GM21576 (cell line): ENCODE data around the gene HABP4.
A peak's percentile ranks its signal among the peaks of the same experiment; 100 is the strongest.

Experiments
- ATAC-seq: cut with Tn5 transposase; IDR thresholded peaks from one replicate; pipeline ENCODE4 v1.9.1; 2021; ENCODE audit warnings: mild to moderate bottlenecking, moderate library complexity; ENCODE audit not compliant: unreplicated experiment

HABP4 gene

DNA sequence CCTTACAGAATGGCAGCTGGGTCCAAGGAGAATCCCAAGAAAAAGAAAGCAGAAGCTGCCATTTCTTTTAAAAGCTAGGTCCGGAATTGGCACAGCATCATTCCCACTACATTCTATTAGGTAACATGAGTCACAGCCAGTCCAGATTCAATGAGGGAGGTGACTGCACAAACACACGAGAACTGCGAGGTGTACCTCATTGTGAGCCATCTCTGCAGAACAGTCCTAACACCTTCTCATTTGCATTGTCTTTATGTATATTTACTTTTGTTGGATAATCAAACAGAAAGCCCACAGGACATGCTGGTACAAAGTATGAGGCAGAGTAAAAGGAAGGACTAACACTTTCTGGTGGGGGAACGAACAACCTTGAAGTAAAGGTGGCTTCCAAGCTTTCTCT, 14.6 kb upstream of the HABP4 start:
- no peak for ATAC-seq

DNA sequence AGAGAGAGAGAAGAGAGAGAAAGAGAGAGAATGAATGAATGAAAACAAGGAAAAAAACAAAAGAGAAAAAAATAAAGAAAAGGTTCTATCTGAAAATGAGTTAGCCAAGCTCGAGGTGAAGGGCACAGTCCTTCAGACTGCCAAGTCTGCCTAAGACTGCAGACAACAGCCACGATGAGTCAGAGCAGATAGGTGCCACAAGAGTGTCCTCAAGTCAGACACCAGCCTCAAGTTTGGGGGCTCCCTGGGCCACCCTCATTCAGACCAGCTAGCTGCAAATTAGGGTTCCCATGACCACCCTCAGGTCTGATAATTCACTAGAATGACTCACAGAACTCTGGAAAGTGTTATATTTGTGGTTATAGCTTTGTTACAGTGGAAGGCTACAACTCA, 13.9 kb upstream of the HABP4 start:
- no peak for ATAC-seq

DNA sequence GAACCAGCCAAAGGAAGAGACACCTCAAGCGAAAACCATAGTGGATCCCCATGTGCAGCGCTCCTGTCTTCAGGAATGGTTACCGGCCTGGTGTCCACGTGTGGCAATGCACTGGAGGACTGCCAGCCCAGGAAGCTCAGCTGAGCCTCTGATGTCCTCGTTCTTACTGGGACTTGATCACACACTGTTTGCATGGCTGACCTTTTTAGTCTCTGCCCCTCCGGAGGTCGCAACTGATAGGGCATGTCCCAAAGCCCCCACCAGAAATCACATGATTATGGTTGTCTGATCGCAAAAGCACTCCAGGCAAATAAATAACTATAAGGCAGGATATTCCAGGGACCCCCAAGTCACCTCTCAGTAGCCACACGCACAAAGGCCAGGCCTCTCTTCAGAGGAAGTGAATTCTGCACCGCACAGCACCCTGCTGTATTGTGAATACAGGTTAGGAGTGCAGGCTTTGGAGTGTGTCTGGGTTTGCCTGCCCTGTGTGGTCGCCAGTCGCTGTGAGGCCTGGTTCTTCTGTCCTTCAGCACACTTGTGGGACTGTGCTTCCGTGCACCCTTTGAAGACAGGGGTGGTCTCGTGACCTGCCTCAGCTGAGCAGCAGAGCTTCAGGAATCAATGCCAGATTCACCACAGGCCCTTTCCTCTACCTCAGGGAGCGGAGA, 13.4 kb upstream of the HABP4 start:
- ATAC-seq = no peak

DNA sequence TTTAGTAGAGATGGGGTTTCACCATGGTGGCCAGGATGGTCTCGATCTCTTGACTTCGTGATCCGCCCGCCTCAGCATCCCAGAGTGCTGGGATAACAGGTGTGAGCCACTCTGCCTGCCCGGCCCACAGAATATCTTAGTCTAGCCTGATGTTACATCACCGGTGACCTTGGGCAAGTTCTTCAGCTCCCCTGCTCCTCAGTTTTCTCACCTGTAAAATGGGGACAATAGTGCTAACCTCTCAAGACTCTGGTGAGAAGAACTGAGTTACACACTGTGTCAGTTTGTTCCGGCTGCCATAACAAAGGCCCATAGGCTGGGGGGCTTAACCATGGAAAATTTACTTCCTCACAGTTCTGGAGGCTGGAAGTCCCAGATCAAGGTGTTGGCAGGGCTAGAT, 12.5 kb upstream of the HABP4 start:
- no peak for ATAC-seq

DNA sequence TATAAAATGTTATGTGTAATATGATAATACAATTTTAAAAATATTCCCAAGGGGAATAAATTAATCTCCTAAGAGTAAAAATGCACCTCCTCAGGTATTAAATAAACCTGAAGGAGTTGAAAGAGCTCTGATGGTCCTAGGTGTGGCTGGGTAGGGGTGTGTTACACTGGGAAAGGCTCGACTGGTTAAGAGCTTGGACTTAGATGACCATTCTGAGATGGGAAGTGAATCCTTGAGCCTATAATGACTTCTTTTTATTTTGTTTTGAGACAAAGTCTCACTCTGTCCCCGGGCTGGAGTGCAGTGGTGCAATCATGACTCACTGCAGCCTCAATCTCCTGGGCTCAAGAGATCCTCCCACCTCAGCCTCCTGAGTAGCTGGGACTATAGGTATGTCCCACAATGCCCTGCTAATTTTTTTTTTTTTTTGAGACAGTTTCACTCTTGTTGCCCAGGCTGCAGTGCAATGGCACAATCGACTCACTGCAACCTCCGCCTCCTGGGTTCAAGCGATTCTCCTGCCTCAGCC, 9.2 kb upstream of the HABP4 start:
- no peak for ATAC-seq

DNA sequence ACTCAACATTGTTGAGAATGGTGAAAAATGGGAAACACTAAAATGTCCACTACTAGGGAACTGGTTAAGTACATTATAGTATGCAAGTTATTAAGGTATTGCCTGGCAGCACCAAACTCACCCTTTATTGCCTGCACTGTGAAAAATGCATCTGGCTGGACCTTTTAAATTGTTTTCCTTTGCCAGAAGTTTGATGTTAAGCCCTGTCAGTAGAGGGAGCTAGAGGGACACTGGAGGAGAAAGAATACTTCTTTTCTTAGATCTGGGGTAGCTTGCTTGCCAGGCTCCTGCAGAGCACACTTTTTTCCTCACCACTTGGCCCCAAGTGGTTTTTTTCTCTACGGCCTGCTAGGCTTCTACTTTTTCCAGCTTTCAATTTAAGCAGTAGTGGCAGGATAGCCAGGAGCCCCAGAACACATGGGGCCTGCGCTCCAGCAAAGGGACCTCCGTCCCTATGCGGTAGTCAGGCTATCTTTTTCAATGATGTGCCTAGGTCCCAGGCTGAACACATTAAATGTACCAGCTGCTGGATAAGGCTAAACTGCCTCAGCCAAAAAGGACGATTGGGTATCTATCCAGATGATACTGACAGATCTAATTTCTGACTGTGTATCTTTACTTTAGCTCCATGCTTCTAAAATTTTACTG, 8.0 kb upstream of the HABP4 start:
- ATAC-seq = no peak

DNA sequence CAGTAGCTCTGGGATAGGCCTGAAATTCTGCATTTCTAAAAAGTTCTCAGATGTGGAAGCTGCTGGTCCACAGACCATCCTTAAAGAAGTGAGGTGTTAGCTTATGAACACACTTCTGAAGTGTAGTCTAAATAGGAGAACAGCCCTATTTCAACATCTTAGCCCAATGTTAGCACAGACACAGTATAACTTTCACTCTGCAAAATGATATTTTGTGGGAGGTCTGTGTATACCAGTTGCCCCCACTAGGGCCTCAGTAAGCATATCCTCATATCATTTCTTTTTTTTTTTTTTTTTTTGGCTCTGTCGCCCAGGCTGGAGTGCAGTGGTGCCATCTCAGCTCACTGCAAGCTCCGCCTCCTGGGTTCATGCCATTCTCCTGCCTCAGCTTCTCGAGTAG, 7.5 kb upstream of the HABP4 start:
- ATAC-seq = no peak

DNA sequence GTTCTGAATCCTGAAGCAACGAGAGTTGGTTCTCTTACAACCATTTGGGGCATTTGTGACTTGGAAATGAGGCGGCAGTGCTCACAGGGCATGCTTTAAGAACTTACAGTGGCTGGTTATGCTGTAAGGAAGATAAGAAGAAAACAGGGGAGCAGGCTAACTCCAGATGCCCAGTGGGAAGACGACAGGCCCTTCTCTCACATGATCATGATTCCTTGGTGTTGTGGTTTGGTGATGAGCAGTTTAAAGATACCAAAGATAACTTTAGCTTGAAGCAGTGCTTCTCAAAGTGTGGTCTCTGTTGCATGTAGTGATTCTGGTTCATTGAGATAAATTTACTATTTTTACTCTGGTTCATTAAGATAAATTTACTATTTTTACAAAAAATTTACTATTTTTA, 2.6 kb upstream of the HABP4 start:
- ATAC-seq = no peak

DNA sequence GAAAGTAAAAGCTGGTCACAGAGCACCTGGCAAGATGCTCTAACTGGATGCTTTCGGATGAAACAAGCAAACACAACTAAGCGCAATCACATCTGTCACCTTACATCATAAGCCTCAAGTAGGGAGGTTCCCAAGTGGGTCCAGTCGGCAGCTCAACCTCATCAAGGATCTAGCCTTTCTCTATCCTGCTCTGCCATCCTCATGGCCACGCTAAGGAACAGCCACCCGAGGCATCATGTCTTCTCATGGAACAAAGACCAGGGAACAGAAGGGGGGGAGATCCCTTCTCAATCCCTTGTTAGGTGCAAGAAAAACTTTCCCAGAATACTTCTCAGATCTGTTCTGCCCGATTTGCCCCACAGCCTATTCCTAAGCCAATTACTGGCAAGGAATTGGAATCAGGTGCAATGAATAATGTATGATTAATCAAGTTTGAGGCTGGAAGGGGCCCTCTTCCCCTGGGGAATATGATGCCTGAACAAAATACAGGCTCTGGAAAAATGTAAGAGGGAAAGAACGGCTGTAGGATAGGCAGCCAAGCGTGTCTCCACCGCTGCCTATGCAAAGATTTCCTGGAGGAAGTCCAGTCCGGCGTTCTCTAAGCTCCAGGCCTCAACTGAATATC, 1.3 kb upstream of the HABP4 start:
- ATAC-seq = no peak

DNA sequence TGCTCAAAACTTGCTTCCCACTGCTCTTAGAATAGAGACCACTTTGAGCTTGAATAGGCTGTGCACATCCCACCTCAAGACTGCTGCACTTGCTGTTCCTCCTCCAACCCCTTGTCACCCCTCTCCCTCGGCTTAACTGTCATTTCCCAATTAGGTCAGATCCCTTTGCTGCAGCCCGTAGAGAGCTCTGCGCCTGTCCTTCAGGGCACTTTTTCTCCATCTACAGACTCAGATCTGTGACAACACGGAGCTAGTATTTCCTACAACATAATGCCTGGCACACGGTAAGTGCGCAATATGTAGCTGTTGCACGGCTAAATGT, 485 bp upstream of the HABP4 start:
- ATAC-seq = peak; percentile 15

DNA sequence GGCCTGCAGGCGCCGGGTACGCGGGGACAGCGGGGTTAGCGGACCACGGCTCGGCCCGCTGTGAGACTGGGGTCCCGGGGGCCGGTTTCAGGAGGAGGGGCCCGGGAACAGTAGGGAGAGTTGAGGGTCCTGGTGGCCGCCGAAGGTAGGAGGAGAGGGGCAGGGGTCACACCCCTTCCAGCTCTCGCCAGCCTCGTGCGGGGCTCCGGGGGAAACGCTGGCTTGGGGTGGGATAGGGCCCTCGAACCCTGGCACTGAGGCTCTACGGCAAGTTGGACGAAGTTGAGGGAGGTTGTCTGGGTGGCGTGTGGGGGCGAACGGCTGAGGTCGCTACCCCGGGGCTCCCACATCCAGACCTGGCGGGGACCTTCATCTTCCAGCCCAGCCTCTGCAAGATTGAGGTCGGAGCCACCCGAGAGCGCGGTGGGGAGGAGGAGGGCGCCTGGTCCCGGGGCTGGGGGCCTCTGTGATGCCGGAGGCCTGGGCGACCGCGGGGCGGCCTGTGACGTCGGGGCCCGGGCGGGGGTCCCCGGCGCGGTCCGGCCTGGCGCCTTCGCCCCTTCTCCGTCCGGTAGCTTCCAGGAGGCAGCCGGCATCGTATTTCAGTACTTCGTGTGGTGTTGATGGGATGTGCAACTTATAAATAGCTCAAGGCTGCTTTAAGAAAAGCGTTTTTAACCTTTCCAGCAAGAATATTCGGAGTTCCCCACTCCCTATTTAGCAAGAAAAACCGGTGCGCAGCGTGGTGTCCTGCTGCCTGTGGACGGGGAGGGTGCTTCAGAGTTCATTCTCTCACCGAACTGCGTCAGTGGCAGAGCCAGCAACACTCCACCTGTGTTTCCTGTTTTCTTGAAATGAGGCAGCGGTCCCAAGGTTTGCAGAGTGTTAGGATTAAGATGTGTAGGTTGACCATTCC, 902 bp downstream of the HABP4 start:
- ATAC-seq = peak; percentile 5

DNA sequence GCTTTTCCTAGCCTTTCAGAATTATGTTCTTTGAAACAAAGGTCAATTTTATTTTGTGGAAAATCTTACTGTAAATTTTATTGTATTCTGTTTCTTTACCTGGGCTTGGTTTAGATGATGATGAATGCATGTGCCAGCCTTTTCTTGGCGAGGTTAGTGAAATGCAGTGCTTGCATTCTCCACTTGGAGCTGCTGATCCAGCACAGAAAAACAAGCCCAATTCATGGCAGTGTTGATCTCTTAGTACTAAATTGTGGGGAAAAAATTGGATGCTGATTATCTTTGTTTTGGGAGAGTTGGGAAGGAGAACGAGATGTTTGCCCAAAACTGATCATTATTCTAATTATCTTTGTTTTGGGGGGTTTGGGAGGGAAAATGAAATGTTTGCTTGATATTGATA, 3.7 kb downstream of the HABP4 start:
- ATAC-seq = no peak

DNA sequence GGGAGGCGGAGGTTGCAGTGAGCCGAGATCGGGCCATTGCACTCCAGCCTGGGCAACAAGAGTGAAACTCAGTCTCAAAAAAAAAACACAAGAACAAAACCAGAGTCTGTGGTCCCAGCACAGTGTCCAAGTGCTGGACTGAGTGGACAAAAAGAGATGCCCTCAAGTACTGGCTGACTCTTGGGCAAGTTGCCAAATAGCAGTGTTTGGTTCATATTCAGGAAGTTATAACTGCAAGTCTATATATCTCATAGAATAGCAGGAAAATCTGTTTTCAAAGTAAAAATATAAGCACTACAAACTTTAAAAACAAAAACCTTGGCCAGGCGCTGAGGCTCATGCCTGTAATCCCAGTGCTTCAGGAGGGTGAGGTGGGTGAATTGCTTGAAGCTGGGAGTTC, 7.3 kb downstream of the HABP4 start:
- no peak for ATAC-seq

DNA sequence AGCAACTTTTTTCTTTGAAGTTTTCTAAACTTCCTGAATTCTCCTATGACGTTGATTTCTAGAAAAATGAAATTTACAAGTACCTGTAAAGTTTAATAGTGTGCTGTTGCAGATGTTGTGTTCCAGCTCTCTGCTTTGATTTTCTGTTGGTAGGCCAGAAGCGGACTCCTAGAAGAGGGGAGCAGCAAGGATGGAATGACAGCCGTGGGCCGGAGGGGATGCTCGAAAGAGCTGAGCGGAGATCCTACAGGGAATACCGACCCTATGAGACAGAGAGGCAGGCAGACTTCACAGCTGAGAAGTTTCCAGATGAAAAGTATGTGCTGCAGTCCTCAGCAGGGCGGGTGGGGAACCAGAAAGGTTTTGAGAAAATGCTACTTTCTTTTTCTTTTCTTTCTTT, 8.3 kb downstream of the HABP4 start:
- no peak for ATAC-seq

DNA sequence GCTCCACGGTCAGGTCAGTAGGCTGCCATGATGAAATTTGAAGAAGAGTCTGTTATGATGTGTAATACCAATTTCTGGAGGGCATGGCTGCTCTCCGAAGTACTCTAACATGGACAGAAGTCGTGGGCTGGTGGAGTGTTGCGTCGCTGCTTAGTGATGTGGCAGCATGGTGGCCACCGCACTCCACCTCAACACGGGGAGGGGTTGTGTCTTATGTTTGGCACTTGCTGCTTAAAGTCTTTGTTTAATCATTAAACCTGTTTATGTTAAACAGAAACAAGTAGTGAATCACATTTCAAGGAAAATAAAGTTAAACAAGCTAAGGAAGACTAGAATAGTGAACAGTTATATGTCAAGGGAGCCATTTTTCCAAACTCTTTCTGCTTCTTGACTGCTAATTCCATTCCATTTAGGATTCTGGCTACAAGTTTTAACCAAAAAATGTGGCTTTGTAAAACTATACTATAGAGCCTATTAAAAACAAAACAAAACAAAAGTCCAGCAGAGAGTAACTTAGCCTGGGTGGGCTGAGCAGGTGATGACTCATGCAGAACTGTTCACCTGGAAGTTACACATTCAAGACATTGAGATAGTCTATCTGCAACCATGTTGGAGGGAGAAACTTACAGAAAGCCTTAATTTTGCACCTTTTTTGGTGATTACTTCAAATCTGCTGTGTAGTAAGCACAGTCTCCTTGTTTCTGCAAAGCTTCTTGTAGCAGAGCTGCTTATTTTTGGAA, 9.5 kb downstream of the HABP4 start:
- no peak for ATAC-seq

DNA sequence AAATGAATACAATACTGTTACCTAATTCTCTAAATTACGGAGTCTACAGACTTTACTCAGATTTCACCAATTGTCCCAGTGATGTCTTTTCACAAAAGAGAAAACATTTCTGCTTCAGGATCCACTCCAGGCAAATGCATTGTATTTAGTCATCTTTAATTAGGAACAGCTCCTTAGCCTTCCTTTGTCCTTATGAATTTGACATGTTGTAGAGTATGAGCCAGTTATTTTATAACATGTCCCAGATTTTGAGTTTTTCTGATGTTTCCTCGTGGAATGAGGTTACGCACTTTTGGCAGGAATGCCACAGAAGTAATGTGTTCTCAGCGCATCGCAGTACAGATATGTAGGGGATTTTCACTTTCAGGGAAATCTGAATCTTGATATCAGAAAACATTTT, 10.5 kb downstream of the HABP4 start:
- ATAC-seq = no peak

DNA sequence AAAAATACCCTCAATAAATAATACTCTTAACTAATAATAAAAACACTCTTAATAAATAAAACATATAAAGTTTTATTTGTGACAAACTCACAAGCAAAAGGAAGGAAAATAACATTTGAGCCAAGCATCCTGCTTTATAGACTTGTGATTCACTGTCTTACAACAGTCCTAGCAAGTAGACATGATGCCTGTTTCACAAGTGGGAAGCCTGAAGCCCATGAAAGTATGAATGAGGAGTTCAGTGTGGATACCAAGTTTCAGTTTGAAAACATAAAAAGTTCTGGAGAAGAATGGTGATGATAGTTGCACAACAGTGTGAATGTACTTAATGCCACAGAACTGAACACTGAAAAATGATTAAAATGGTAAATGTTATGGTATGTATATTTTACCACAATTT, 10.9 kb downstream of the HABP4 start:
- no peak for ATAC-seq

DNA sequence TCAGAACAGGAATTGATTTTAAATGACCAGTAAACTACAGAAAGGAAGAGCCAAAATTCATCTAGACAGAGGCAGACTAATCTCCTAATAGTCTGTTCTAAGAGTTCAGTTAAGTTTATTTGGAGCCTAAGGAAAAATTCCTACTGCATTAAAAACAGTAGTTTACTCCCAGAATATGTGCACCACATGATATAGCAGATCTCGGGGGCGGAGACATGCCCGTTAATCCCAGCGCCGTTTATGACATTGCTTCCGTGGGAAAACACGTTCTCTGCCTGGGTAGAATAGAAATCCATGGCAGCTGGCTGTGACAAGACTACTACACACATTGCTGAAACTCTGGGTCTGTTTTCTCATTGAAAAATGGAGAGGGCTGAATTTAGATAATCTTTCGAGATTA, 11.4 kb downstream of the HABP4 start:
- no peak for ATAC-seq

DNA sequence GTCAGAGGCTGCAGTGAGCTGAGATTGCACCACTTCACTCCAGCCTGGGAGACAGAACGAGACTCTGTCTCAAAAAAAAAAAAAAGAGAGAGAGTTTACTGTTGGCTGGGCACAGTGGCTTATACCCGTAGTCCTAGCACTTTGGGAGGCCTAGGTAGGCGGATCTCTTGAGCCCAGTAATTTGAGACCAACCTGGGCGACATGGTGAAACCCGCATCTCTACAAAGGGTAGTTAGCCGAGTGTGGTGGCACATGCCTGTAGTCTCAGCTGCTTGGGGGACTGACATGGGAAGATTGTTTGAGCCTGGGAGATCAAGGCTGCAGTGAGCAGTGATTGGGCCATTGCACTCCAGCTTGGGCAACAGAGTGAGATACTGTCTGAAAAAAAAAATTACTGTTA, 12.6 kb downstream of the HABP4 start:
- no peak for ATAC-seq

DNA sequence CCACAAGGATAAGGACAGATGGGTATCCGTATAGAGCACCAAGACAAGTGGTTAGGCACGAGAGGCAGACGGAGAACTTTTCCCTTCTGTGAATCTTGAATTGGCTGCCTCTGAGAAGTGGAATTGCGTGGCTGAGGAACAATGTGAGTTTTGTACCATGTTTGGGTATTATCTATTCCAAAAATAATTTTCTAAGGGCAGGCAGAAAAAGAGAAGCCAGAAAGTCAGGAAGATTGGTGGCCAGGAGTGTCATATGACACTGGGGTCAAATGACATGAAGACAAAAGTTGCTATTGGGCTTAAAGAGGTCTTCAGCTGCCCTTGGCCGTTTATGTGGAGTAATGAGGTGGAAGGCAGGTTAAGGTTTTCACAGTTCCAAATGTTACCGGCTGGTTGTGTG, 14.5 kb downstream of the HABP4 start:
- no peak for ATAC-seq

DNA sequence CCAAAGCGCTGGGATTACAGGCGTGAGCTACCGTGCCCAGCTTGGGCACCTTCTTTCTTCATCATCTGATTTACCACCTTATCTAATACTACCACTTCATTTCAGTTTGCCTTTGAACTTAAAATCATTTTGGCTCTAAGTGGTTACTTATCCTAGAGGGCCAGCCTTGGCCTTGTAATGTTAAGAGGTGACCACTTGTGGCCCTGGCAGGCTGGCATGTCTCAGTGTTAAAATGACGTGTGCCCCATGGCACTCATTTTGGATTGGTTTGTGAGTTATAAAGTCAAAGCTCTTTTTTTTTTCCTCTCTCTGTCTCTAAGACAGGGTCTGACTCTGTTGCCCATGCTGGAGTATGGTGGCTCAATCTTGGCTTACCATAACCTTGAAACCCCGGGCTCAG, 17.8 kb downstream of the HABP4 start:
- ATAC-seq = no peak
